HepG2 (cell line): ENCODE measurements around the gene SIAH1. TPM values are rescaled to one million over a fixed set of nuclear protein-coding genes. Genes with fewer than 3 reads are reported as not detected.

Source experiments
- ATAC-seq: fragments of 200-7000 bp; cut with Tn5 transposase; 3 replicates; pipeline ENCODE4 v1.9.1; 2020; ENCODE audit warnings: mild to moderate bottlenecking, moderate library complexity
- BruUV-seq: library from RNA; stranded (reverse); fragments of 400-500 nt; replicated peaks from 2 replicates; lab custom pipeline; 2021; lab: Mats Ljungman, UMichigan
- CTCF ChIA-PET: fragments of 300-600 bp; formaldehyde crosslinking; extraction: SDS; loops from one replicate; lab custom pipeline; 2021; ENCODE audit warnings: low total read pairs, inconsistent platforms, low intra/inter-chr PET ratio; lab: Yijun Ruan, JAX
- POLR2A ChIA-PET: fragments of 350-600 bp; sonication (Branson Sonifier 250); formaldehyde crosslinking; loops from one replicate; lab custom pipeline; 2020; ENCODE audit warnings: antibody characterized with exemption, inconsistent platforms; lab: Yijun Ruan, JAX
- DNase-seq: peaks from one replicate; pipeline ENCODE4 v3.0.0-alpha.2; 2015; ENCODE audit warnings: low spot score
- FAIRE-seq: peaks from 3 replicates; lab custom pipeline; 2011; peaks lifted over from hg19 to GRCh38; lab: Jason Lieb, UNC
- H2AFZ ChIP-seq: one replicate; pipeline ENCODE4 v1.6.1; 2011; ENCODE audit warnings: low read length, inconsistent platforms
- H3K27ac ChIP-seq: fragments of 300-600 bp; 3 replicates; pipeline ENCODE4 v1.8.0; 2011; ENCODE audit warnings: mixed run types, mild to moderate bottlenecking, mixed read lengths, low read length, inconsistent platforms; ENCODE audit not compliant: insufficient read depth; ENCODE audit errors: extremely low read length
- H3K27me3 ChIP-seq, 2 experiments: fragments of 200-600 bp in 1 of 2; 2 replicates in 1 of 2; 3 replicates in 1 of 2; pipeline versions ENCODE4 v1.6.0 to v1.8.0; 2011; ENCODE audit warnings: low read length in 2 of 2, mild to moderate bottlenecking in 2 of 2, moderate library complexity in 2 of 2, inconsistent platforms in 1 of 2; ENCODE audit not compliant: insufficient read depth in 2 of 2, control insufficient read depth in 1 of 2
- H3K36me3 ChIP-seq, 2 experiments: fragments of 200-600 bp in 1 of 2; replicated peaks in 1 of 2; 2 replicates in 1 of 2; 3 replicates in 1 of 2; pipeline versions ENCODE4 v1.5.1 to v1.8.0; 2011; ENCODE audit warnings: low read length in 2 of 2, inconsistent platforms in 1 of 2; ENCODE audit not compliant: insufficient read depth in 2 of 2, control insufficient read depth in 1 of 2
- H3K4me1 ChIP-seq: 2 replicates; pipeline ENCODE4 v1.5.1; 2012; ENCODE audit warnings: low read length, inconsistent platforms; ENCODE audit not compliant: insufficient read depth
- H3K4me2 ChIP-seq: 2 replicates; pipeline ENCODE4 v1.6.0; 2011; ENCODE audit warnings: low read depth, low read length, inconsistent platforms
- H3K4me3 ChIP-seq, 3 experiments: fragments of 200-600 bp in 1 of 3; sonication (generic), shearing (Covaris generic) in 1 of 3; replicated peaks in 1 of 3; 2 replicates each; pipeline ENCODE4 v1.5.1; 2011 to 2016; ENCODE audit warnings: low read length in 3 of 3, inconsistent platforms in 2 of 3, low read depth in 2 of 3, mild to moderate bottlenecking in 2 of 3, control low read depth in 1 of 3, mixed read lengths in 1 of 3; ENCODE audit not compliant: insufficient read depth in 1 of 3
- H3K79me2 ChIP-seq: one replicate; pipeline ENCODE4 v1.6.1; 2011; ENCODE audit warnings: low read length, inconsistent platforms; ENCODE audit not compliant: insufficient read depth
- H3K9ac ChIP-seq: 2 replicates; pipeline ENCODE4 v1.6.0; 2011; ENCODE audit warnings: mild to moderate bottlenecking, low read depth, low read length, inconsistent platforms; ENCODE audit not compliant: insufficient read depth
- H3K9me3 ChIP-seq: 2 replicates; pipeline ENCODE4 v1.5.1; 2012; ENCODE audit warnings: mild to moderate bottlenecking, low read length
- H4K20me1 ChIP-seq: 2 replicates; pipeline ENCODE4 v1.6.0; 2011; ENCODE audit warnings: inconsistent platforms, mild to moderate bottlenecking, low read length, moderate library complexity; ENCODE audit not compliant: insufficient read depth
- HOXA3 ChIP-seq: sonication (generic); formaldehyde crosslinking; IDR thresholded peaks from 2 replicates; pipeline ENCODE4 v1.5.0; 2020; ENCODE audit warnings: missing genetic modification reagents
- HOXD1 ChIP-seq: sonication (generic); formaldehyde crosslinking; IDR thresholded peaks from 2 replicates; pipeline ENCODE4 v1.5.0; 2020; ENCODE audit warnings: missing genetic modification reagents
- NONO ChIP-seq, 2 experiments: fragments of 450-650 bp in 1 of 2; sonication (generic) in 1 of 2; formaldehyde crosslinking in 1 of 2; IDR thresholded peaks in 1 of 2; conservative IDR thresholded peaks in 1 of 2; 2 replicates each; pipeline versions ENCODE4 v1.6.1 to v1.8.0; 2017 to 2022; ENCODE audit warnings: mild to moderate bottlenecking in 1 of 2, missing genetic modification reagents in 1 of 2, moderate library complexity in 1 of 2
- RFXANK ChIP-seq: IDR thresholded peaks from 2 replicates; pipeline ENCODE4 v1.6.1; 2016
- SMC3 ChIP-seq: IDR thresholded peaks from 2 replicates; pipeline ENCODE4 v1.6.1; 2011; ENCODE audit warnings: low read length, improper control_type of control experiment
- TCF7L2 ChIP-seq: IDR thresholded peaks from 2 replicates; pipeline ENCODE4 v1.6.1; 2011; ENCODE audit warnings: mild to moderate bottlenecking, low read depth, low read length, moderate library complexity
- ZNF124 ChIP-seq: sonication (generic); formaldehyde crosslinking; IDR thresholded peaks from 2 replicates; pipeline ENCODE4 v1.4.0; 2020; ENCODE audit warnings: missing genetic modification reagents
- ZNF224 ChIP-seq: sonication (generic); formaldehyde crosslinking; IDR thresholded peaks from 2 replicates; pipeline ENCODE4 v1.5.0; 2020; ENCODE audit warnings: mild to moderate bottlenecking, missing genetic modification reagents
- ZNF225 ChIP-seq: sonication (generic); formaldehyde crosslinking; IDR thresholded peaks from 2 replicates; pipeline ENCODE4 v1.4.0; 2020; ENCODE audit warnings: mild to moderate bottlenecking, missing genetic modification reagents
- ZNF234 ChIP-seq: sonication (generic); formaldehyde crosslinking; conservative IDR thresholded peaks from 2 replicates; pipeline ENCODE4 v1.5.1; 2020; ENCODE audit warnings: mild to moderate bottlenecking, missing genetic modification reagents
- ZNF501 ChIP-seq: sonication (generic); formaldehyde crosslinking; IDR thresholded peaks from 2 replicates; pipeline ENCODE4 v1.5.1; 2020; ENCODE audit warnings: mild to moderate bottlenecking, moderate library complexity, missing genetic modification reagents
- ZNF567 ChIP-seq: sonication (generic); formaldehyde crosslinking; IDR thresholded peaks from 2 replicates; pipeline ENCODE4 v1.8.1; 2023; ENCODE audit warnings: mild to moderate bottlenecking, missing genetic modification reagents, borderline replicate concordance
- ZNF75D ChIP-seq: sonication (generic); formaldehyde crosslinking; IDR thresholded peaks from 2 replicates; pipeline ENCODE4 v1.8.1; 2023; ENCODE audit warnings: missing genetic modification reagents, mild to moderate bottlenecking, borderline replicate concordance
- ZSCAN12 ChIP-seq: sonication (generic); formaldehyde crosslinking; IDR thresholded peaks from 2 replicates; pipeline ENCODE4 v1.9.0; 2021; ENCODE audit warnings: mild to moderate bottlenecking, missing genetic modification reagents
- WGBS: methylation state at CpG from one replicate; pipeline ENCODE4 v1.1.6; 2017; ENCODE audit warnings: low lambda C conversion rate; 5-methylcytosine and 5-hydroxymethylcytosine counted together
- in situ Hi-C: cut with HindIII; loops from 2 replicates; pipeline ENCODE4 v1.10.0; 2017; ENCODE audit warnings: low pct_unique_long_range_greater_than_20kb; ENCODE audit not compliant: extremely low pct_ligation_motif_present
- intact Hi-C: fragments of 100-400 bp; cut with micrococcal nuclease; formaldehyde crosslinking; loops from one replicate; pipeline ENCODE4 v1.10.0; 2022; ENCODE audit not compliant: unreplicated experiment
- polyA plus RNA-seq, 8 experiments: library from polyadenylated mRNA; depleted of rRNA in 3 of 8; stranded (reverse) in 7 of 8; unstranded in 1 of 8; fragments of >200 nt; fragmentation: Illumina TruSeq in 4 of 8; extraction: Trizol in 4 of 8; gene quantifications; 2 replicates each; pipeline versions ENCODE4 v1.2.1 to v1.2.3, GENCODE V29; 2011 to 2016; ENCODE audit warnings: low read depth in 4 of 8, missing spikeins in 1 of 8, mixed read lengths in 1 of 8; ENCODE audit not compliant: insufficient read depth in 1 of 8
- total RNA-seq, 5 experiments: library from RNA; depleted of rRNA; stranded (reverse); fragments of >200 nt; fragmentation: Illumina TruSeq; extraction: Trizol; gene quantifications; 2 replicates each; pipeline ENCODE4 v1.2.3, GENCODE V29; 2016; ENCODE audit warnings: low read depth in 1 of 5
- TF ChIP-seq, protein P1 (sequence below): sonication (generic); formaldehyde crosslinking; IDR thresholded peaks from 2 replicates; pipeline ENCODE4 v1.5.0; 2020; ENCODE audit warnings: mild to moderate bottlenecking, missing genetic modification reagents
- TF ChIP-seq, protein P2 (sequence below): IDR thresholded peaks from 2 replicates; pipeline ENCODE4 v1.6.1; 2012; ENCODE audit warnings: inconsistent platforms
- TF ChIP-seq, protein P3 (sequence below): sonication (generic); formaldehyde crosslinking; IDR thresholded peaks from 2 replicates; pipeline ENCODE4 v1.5.0; 2020; ENCODE audit warnings: missing genetic modification reagents
- TF ChIP-seq, protein P4 (sequence below): sonication (generic); IDR thresholded peaks from 2 replicates; pipeline ENCODE4 v1.6.1; 2016; ENCODE audit warnings: low read depth, borderline replicate concordance
- TF ChIP-seq, protein P5 (sequence below): sonication (generic); formaldehyde crosslinking; IDR thresholded peaks from 2 replicates; pipeline ENCODE4 v1.5.0; 2020; ENCODE audit warnings: mild to moderate bottlenecking, missing genetic modification reagents, moderate library complexity

Gene SIAH1
- total and polyA plus RNA-seq, 2 of the 13 experiments (the other 11 are each of a cell fraction or from before 2014, with no cell fraction given) = 16.0 to 28.6 TPM

DNA sequence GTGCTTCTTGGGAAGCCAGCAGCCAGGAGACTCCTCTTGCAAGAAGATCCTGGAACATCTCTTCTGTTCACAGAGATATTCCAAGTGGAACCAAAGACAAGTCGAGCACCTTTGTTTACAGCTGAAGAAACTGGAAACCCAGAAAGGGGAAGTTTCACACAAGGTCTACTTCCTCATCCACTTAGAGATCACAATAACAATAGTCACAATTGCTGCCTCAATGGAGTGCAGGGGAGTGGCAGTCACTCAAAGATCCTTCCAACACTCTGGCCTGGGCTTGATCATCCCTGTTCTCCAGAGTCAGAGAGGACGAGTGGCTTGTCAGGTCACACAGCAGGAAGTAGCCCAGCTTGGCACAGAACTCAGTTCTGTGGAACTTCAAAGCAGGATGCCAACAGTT is 46.9 kb upstream of the SIAH1 start (continued):
- TF ChIP-seq ZSCAN12 (no peak), HOXA3 (no peak), ZNF225 (no peak)
- TF ChIP-seq, protein P1, sequence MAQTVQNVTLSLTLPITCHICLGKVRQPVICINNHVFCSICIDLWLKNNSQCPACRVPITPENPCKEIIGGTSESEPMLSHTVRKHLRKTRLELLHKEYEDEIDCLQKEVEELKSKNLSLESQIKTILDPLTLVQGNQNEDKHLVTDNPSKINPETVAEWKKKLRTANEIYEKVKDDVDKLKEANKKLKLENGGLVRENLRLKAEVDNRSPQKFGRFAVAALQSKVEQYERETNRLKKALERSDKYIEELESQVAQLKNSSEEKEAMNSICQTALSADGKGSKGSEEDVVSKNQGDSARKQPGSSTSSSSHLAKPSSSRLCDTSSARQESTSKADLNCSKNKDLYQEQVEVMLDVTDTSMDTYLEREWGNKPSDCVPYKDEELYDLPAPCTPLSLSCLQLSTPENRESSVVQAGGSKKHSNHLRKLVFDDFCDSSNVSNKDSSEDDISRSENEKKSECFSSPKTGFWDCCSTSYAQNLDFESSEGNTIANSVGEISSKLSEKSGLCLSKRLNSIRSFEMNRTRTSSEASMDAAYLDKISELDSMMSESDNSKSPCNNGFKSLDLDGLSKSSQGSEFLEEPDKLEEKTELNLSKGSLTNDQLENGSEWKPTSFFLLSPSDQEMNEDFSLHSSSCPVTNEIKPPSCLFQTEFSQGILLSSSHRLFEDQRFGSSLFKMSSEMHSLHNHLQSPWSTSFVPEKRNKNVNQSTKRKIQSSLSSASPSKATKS = no peak
- TF ChIP-seq, all 625 proteins: peak for 0

DNA sequence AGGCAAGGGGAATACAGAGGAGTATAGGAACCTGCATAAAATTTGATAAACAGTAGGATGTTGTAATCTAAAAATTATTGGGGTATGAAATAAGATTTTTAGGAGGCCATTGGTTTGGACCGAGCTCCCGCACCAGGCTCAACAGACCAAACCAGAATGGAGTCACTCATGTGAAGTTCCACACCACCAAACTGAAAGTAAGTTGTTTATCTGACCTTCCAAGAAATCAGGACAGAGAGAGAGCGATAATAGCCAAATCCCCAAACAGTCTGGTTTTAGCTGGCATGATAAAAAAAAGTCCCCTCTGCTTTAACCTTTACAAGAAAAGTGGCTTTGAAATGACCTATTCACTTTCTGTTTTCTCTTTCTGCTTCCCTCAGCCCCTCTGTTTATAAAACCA is 45.7 kb upstream of the SIAH1 start:
- H3K9ac ChIP-seq = no peak overlapping the region
- peaks cover 36% of the 10 kb centered on the region for H3K4me1 ChIP-seq
- FAIRE-seq = no peak
- CTCF ChIA-PET = no interaction called here
- intact Hi-C loops = no loop called here
- 86% methylated on average over 3 of the region's 3 CpGs for WGBS
- H3K4me2 ChIP-seq = no peak overlapping the region
- ATAC-seq = no peak
- POLR2A ChIA-PET = no interaction called here
- no peak for TF ChIP-seq ZNF234
- no peak for TF ChIP-seq NONO (IDR thresholded peaks at IDR 0.05)
- no peak for TF ChIP-seq NONO (CRISPR knock-in tag; conservative IDR thresholded peaks at IDR 0.05)
- TF ChIP-seq, protein P2, sequence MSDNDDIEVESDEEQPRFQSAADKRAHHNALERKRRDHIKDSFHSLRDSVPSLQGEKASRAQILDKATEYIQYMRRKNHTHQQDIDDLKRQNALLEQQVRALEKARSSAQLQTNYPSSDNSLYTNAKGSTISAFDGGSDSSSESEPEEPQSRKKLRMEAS = no peak
- TF ChIP-seq, protein P3, sequence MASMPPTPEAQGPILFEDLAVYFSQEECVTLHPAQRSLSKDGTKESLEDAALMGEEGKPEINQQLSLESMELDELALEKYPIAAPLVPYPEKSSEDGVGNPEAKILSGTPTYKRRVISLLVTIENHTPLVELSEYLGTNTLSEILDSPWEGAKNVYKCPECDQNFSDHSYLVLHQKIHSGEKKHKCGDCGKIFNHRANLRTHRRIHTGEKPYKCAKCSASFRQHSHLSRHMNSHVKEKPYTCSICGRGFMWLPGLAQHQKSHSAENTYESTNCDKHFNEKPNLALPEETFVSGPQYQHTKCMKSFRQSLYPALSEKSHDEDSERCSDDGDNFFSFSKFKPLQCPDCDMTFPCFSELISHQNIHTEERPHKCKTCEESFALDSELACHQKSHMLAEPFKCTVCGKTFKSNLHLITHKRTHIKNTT (CRISPR knock-in tag) = no peak
- TF ChIP-seq HOXD1 (CRISPR knock-in tag) = no peak
- no peak for TF ChIP-seq ZNF501 (CRISPR knock-in tag)
- TF ChIP-seq, protein P4, sequence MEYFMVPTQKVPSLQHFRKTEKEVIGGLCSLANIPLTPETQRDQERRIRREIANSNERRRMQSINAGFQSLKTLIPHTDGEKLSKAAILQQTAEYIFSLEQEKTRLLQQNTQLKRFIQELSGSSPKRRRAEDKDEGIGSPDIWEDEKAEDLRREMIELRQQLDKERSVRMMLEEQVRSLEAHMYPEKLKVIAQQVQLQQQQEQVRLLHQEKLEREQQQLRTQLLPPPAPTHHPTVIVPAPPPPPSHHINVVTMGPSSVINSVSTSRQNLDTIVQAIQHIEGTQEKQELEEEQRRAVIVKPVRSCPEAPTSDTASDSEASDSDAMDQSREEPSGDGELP = no peak
- no peak for TF ChIP-seq ZNF567 (CRISPR knock-in tag)
- no peak for TF ChIP-seq ZNF124 (CRISPR knock-in tag)
- TF ChIP-seq SMC3 = no peak
- TF ChIP-seq, protein P5, sequence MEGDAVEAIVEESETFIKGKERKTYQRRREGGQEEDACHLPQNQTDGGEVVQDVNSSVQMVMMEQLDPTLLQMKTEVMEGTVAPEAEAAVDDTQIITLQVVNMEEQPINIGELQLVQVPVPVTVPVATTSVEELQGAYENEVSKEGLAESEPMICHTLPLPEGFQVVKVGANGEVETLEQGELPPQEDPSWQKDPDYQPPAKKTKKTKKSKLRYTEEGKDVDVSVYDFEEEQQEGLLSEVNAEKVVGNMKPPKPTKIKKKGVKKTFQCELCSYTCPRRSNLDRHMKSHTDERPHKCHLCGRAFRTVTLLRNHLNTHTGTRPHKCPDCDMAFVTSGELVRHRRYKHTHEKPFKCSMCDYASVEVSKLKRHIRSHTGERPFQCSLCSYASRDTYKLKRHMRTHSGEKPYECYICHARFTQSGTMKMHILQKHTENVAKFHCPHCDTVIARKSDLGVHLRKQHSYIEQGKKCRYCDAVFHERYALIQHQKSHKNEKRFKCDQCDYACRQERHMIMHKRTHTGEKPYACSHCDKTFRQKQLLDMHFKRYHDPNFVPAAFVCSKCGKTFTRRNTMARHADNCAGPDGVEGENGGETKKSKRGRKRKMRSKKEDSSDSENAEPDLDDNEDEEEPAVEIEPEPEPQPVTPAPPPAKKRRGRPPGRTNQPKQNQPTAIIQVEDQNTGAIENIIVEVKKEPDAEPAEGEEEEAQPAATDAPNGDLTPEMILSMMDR = no peak
- no peak for TF ChIP-seq TCF7L2
- no peak for TF ChIP-seq RFXANK
- TF ChIP-seq ZNF224 (CRISPR knock-in tag) = no peak
- no peak for TF ChIP-seq ZNF75D (CRISPR knock-in tag)
- TF ChIP-seq, all 625 proteins: peak for 0
- Histone ChIP-seq H3K79me2 (no peaks in the 10 kb centered on the region), H3K9me3 (no peaks in the 10 kb centered on the region), H3K4me3 (no peak overlapping the region), H2AFZ (no peak overlapping the region), H3K36me3 (no peaks in the 10 kb centered on the region), H4K20me1 (no peaks in the 10 kb centered on the region), H3K27me3 (peaks cover 2 to 9% of the 10 kb centered on the region in 2 experiments; a peak in 4 of 5 replicates), H3K27ac (no peak overlapping the region)
- no peak for DNase-seq
- in situ Hi-C loops = no loop called here
- no TSS peak for BruUV-seq
